Neutrophil (primary cell): ENCODE results near the gene KHDC1.
"Not testable (repeated sequence)": the region's sequence is repeated elsewhere in the genome, so short reads cannot be mapped to it uniquely, and the experiment has no call there.

ENCODE experiments used
- H3K27ac ChIP-seq: fragments of 200-600 bp; sonication (generic); 2 replicates; pipeline ENCODE4 v1.5.1; 2016; ENCODE audit warnings: mild to moderate bottlenecking, moderate library complexity
- H3K27me3 ChIP-seq: fragments of 200-600 bp; sonication (generic); 2 replicates; pipeline ENCODE4 v1.6.0; 2016; ENCODE audit warnings: mild to moderate bottlenecking
- H3K36me3 ChIP-seq: fragments of 200-600 bp; sonication (generic); 2 replicates; pipeline ENCODE4 v1.5.1; 2017
- H3K4me1 ChIP-seq, 2 experiments: fragments of 200-600 bp in 1 of 2; sonication (generic) in 1 of 2; 1 replicate in 1 of 2; 2 replicates in 1 of 2; pipeline versions ENCODE4 v1.5.1 to v1.6.1; 2013 to 2016; ENCODE audit warnings: low read depth in 1 of 2, low read length in 1 of 2, mild to moderate bottlenecking in 1 of 2, moderate library complexity in 1 of 2; ENCODE audit not compliant: control insufficient read depth in 1 of 2, insufficient read depth in 1 of 2
- H3K4me3 ChIP-seq, 2 experiments: fragments of 200-600 bp in 1 of 2; sonication (generic) in 1 of 2; 1 replicate in 1 of 2; 2 replicates in 1 of 2; pipeline ENCODE4 v1.5.1; 2013 to 2016; ENCODE audit warnings: low read depth in 1 of 2, low read length in 1 of 2, mild to moderate bottlenecking in 1 of 2, moderate library complexity in 1 of 2
- H3K9me3 ChIP-seq: fragments of 200-600 bp; sonication (generic); 2 replicates; pipeline ENCODE4 v1.5.1; 2016
- TF ChIP-seq, protein P1 (sequence below): fragments of 200-600 bp; sonication (generic); IDR thresholded peaks from 2 replicates; pipeline ENCODE4 v1.5.1; 2016; ENCODE audit warnings: antibody characterized with exemption

Gene KHDC1

GRCh38 chr6:73258721-73259120 is 4.3 kb downstream of the KHDC1 start:
- TF ChIP-seq, protein P1, sequence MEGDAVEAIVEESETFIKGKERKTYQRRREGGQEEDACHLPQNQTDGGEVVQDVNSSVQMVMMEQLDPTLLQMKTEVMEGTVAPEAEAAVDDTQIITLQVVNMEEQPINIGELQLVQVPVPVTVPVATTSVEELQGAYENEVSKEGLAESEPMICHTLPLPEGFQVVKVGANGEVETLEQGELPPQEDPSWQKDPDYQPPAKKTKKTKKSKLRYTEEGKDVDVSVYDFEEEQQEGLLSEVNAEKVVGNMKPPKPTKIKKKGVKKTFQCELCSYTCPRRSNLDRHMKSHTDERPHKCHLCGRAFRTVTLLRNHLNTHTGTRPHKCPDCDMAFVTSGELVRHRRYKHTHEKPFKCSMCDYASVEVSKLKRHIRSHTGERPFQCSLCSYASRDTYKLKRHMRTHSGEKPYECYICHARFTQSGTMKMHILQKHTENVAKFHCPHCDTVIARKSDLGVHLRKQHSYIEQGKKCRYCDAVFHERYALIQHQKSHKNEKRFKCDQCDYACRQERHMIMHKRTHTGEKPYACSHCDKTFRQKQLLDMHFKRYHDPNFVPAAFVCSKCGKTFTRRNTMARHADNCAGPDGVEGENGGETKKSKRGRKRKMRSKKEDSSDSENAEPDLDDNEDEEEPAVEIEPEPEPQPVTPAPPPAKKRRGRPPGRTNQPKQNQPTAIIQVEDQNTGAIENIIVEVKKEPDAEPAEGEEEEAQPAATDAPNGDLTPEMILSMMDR, result no peak
- Histone ChIP-seq H3K4me1 (peaks cover 8 to 10% of the 10 kb centered on the region in 2 experiments), H3K9me3 (no peaks in the 10 kb centered on the region), H3K27me3 (peaks cover 8% of the 10 kb centered on the region), H3K27ac (no peak overlapping the region), H3K36me3 (no peaks in the 10 kb centered on the region), H3K4me3 (no peak overlapping the region)

DNA sequence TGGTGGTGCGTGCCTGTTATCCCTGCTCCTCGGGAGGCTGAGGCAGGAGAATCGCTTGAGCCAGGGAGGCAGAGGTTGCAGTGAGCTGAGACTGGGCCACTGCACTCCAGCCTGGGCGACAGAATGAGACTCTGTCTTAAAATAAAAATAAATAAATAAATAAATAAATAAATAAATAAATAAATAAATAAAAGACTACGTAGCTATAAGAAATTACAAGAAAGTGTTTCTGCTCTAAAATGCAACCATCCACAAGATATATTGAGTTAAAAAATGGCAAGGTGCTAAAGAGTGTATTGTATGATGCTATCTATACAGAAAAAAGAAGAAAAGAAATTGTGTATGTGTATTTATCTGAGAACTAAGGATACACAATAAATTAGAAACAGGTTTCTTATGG is 8.7 kb downstream of the KHDC1 start:
- H3K4me1 ChIP-seq, H3K27me3 ChIP-seq, H3K9me3 ChIP-seq, H3K27ac ChIP-seq, H3K36me3 ChIP-seq, H3K4me3 ChIP-seq: not testable (repeated sequence)

GRCh38 chr6:73252703-73253102 is 10.3 kb downstream of the KHDC1 start:
- TF ChIP-seq, protein P1, result no peak
- Histone ChIP-seq H3K36me3 (no peaks in the 10 kb centered on the region), H3K4me1 (no peaks in the 10 kb centered on the region), H3K4me3 (no peak overlapping the region), H3K9me3 (no peaks in the 10 kb centered on the region), H3K27ac (no peak overlapping the region), H3K27me3 (no peaks in the 10 kb centered on the region)

GRCh38 chr6:73250016-73250415 is 13.0 kb downstream of the KHDC1 start:
- Histone ChIP-seq H3K27ac (no peak overlapping the region), H3K36me3 (no peaks in the 10 kb centered on the region), H3K4me1 (no peaks in the 10 kb centered on the region), H3K9me3 (no peaks in the 10 kb centered on the region), H3K4me3 (no peak overlapping the region), H3K27me3 (peaks cover 6% of the 10 kb centered on the region)
- TF ChIP-seq, protein P1, result no peak

GRCh38 chr6:73248192-73248903 is 14.6 kb downstream of the KHDC1 start:
- Histone ChIP-seq H3K27ac (no peak overlapping the region), H3K9me3 (no peaks in the 10 kb centered on the region), H3K4me1 (no peaks in the 10 kb centered on the region), H3K4me3 (no peak overlapping the region), H3K27me3 (peaks cover 6% of the 10 kb centered on the region), H3K36me3 (no peaks in the 10 kb centered on the region)
- TF ChIP-seq, protein P1, result no peak

DNA sequence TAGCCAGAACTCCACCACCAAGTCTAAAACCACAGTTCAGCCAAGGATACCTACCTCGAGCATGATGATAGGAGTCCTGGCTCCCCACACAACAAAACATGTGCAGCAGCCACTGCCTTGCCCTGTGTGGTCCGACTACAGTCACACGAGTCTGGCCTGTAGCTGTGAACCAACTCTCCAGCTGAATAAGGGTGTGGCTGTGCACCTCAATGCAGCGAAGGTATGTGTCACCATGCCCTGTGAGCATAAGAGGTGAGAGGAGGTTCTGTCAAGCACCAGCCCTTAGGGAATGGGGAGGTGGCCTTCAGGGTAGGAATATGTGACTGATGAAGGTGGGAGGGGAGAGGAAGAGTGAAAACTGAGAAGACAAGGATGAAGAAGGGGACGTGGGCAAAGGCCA is 21.0 kb downstream of the KHDC1 start:
- TF ChIP-seq, protein P1, result no peak
- Histone ChIP-seq H3K4me3 (no peak overlapping the region), H3K27me3 (peaks cover 1% of the 10 kb centered on the region), H3K4me1 (no peaks in the 10 kb centered on the region), H3K9me3 (no peaks in the 10 kb centered on the region), H3K36me3 (no peaks in the 10 kb centered on the region), H3K27ac (no peak overlapping the region)
